ENCODE results near the gene CARD11.

CARD11 gene

GRCh38 chr7:3067606-3068380 is 24.1 kb upstream of the CARD11 start:
- no peaks in the 10 kb centered on the region for H3K4me1 ChIP-seq
- no peaks in the 10 kb centered on the region for H3K27me3 ChIP-seq
- no peaks in the 10 kb centered on the region for H3K36me3 ChIP-seq
- no peak overlapping the region for H3K4me3 ChIP-seq (ENCODE audit: low read depth, low read length)
- no peak for DNase-seq
- H3K9me3 ChIP-seq, result no peaks in the 10 kb centered on the region; the same call in 1 of the 2 replicates
- no peak for TF ChIP-seq CTCF (IDR thresholded peaks at IDR 0.05; ENCODE audit: low read depth, low read length)

DNA sequence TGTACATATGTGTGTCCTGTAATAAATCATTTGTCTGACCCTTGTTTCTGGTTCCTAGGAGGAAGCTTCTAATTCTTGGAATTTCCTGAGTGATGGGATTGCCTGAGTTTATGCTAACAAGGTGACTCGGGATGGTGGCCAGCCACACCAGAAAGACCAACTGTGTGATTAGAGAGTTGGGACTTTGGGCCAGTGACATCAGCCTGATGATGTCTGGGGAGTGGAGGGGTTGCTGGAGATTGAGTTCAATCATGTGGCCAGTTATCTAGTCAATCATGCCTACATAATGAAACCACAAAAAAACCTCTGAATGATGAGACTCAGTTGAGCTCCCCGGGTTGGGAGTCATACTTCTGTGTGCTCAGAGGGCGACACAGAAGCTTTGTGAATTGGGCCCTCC is 23.5 kb upstream of the CARD11 start:
- H3K9me3 ChIP-seq, result no peaks in the 10 kb centered on the region; the same call in 1 of the 2 replicates
- H3K4me3 ChIP-seq (ENCODE audit: low read depth, low read length), result no peak overlapping the region
- H3K36me3 ChIP-seq, result no peaks in the 10 kb centered on the region
- no peaks in the 10 kb centered on the region for H3K27me3 ChIP-seq
- no peak for TF ChIP-seq CTCF (IDR thresholded peaks at IDR 0.05; ENCODE audit: low read depth, low read length)
- DNase-seq, result no peak
- no peaks in the 10 kb centered on the region for H3K4me1 ChIP-seq

DNA sequence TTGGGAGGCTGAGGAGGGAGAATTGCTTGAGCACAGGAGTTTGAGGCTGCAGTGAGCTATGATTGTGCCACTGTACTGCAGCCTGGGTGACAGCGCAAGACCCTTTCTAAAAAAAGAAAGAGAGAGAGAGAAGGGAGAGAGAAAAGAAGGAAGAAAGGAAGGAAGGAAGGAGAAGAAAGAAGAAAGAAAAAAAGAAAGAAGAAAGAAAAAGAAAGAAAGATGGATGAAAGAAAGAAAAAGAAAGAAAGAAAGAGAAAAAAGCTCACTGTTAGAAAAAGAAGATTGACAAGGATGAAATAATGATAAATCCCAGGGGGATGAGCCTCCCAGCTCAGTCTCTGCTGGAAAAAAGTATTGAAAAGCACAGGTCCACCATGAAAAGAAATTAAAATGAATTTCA is 22.8 kb upstream of the CARD11 start:
- no peak for TF ChIP-seq CTCF (IDR thresholded peaks at IDR 0.05; ENCODE audit: low read depth, low read length)
- no peak for DNase-seq
- Histone ChIP-seq H3K27me3 (no peaks in the 10 kb centered on the region), H3K4me3 (ENCODE audit: low read depth, low read length) (no peak overlapping the region), H3K4me1 (no peaks in the 10 kb centered on the region), H3K36me3 (no peaks in the 10 kb centered on the region), H3K9me3 (no peaks in the 10 kb centered on the region; the same call in 1 of the 2 replicates)

DNA sequence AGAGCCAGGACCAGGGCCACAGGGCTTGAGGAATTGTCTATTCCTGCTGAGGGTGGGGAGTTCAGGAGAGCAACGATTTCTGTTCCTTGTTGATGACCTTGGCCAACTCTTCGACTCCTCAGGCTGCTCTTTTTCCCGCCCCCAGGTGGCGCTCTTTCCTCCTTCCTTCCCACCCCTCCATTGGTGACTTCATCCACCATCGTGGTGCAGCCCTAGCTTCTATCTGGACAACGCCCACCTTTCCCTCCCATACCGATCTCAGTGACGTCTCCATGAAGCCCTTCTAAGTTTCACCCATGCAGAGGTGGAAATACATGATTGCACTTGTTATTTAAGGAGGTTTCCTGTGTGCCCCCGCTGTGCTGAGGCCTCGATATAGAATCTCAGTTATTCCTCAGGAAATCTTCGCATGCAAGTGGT is 22.1 kb upstream of the CARD11 start:
- no peaks in the 10 kb centered on the region for H3K4me1 ChIP-seq
- H3K4me3 ChIP-seq (ENCODE audit: low read depth, low read length), result no peak overlapping the region
- no peaks in the 10 kb centered on the region for H3K9me3 ChIP-seq
- TF ChIP-seq CTCF (IDR thresholded peaks at IDR 0.05; ENCODE audit: low read depth, low read length), result peak; percentile 61
- peak; percentile 29 for DNase-seq
- H3K36me3 ChIP-seq, result no peaks in the 10 kb centered on the region
- H3K27me3 ChIP-seq, result no peaks in the 10 kb centered on the region

DNA sequence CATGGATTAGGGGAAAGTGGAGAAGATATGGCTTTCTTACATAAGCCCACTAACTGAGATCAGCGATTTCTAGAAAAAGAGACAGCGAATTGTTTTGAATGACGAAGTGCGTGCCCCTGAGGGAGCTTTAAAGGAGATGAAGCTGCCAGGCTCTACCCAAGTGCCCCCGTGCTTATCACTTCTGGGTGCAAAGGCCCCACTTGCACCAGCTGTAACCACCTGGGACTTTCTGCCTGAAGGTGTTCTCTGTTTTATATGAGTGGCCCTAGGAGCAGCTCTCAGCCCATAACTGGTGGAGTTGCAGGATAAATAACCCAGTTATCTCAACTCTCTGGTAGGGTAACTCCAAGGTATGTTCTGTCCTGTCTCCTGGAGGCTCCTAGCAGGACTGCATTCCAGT is 20.4 kb upstream of the CARD11 start:
- Histone ChIP-seq H3K27me3 (no peaks in the 10 kb centered on the region), H3K4me3 (ENCODE audit: low read depth, low read length) (no peak overlapping the region), H3K36me3 (no peaks in the 10 kb centered on the region), H3K4me1 (no peaks in the 10 kb centered on the region), H3K9me3 (no peaks in the 10 kb centered on the region)
- TF ChIP-seq CTCF (IDR thresholded peaks at IDR 0.05; ENCODE audit: low read depth, low read length), result no peak
- DNase-seq, result no peak

DNA sequence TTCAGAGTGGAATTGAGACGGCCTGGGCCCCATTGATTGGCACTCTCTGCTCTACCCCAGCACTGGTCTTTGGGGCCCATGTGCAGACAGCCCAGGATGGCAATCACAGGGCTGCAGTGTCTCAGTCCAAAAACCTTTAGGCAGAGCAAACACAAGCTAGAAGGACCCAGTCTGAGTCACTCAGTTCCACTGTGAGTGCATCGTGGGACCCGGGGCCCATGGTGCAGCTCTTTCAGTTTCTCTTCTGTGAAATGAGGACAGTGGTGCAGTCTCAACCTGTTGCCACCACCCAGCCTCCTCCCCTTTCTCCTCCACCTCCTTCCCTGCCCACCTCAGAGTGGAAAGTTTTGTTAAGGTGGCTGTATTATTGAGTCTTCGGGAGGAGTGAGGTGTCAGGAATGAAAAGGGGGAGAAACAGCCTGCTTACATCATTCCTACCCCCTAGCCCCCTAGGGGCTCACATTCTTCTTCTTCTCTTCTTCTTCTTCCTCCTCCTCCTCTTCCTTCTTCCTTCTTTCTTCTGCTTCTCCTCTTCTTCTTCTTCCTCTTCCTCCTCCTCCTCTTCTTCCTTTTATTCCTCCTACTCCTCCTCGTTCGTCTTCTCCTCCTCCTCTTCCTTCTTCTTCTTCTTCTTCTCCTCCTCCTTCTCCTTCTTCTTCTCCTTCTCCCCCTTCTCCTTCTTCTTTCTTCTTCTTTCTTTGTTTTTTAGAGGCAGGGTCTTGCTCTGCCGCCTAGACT is 19.5 kb upstream of the CARD11 start:
- Histone ChIP-seq H3K36me3 (no peaks in the 10 kb centered on the region), H3K4me3 (ENCODE audit: low read depth, low read length) (no peak overlapping the region), H3K27me3 (no peaks in the 10 kb centered on the region), H3K9me3 (no peaks in the 10 kb centered on the region), H3K4me1 (no peaks in the 10 kb centered on the region)
- no peak for TF ChIP-seq CTCF (IDR thresholded peaks at IDR 0.05; ENCODE audit: low read depth, low read length)
- no peak for DNase-seq

All from BE2C (cell line).